ENCODE results near the gene TNNC2. TPM values are rescaled to one million over a fixed set of nuclear protein-coding genes. Genes with fewer than 3 reads are reported as not detected.
A peak's percentile ranks its signal among the peaks of the same experiment; 100 is the strongest.

Gene TNNC2
- total and polyA plus RNA-seq, 2 of the 13 experiments (the other 11 are each of a cell fraction or from before 2014, with no cell fraction given): 1.8 to 4.7 TPM

DNA sequence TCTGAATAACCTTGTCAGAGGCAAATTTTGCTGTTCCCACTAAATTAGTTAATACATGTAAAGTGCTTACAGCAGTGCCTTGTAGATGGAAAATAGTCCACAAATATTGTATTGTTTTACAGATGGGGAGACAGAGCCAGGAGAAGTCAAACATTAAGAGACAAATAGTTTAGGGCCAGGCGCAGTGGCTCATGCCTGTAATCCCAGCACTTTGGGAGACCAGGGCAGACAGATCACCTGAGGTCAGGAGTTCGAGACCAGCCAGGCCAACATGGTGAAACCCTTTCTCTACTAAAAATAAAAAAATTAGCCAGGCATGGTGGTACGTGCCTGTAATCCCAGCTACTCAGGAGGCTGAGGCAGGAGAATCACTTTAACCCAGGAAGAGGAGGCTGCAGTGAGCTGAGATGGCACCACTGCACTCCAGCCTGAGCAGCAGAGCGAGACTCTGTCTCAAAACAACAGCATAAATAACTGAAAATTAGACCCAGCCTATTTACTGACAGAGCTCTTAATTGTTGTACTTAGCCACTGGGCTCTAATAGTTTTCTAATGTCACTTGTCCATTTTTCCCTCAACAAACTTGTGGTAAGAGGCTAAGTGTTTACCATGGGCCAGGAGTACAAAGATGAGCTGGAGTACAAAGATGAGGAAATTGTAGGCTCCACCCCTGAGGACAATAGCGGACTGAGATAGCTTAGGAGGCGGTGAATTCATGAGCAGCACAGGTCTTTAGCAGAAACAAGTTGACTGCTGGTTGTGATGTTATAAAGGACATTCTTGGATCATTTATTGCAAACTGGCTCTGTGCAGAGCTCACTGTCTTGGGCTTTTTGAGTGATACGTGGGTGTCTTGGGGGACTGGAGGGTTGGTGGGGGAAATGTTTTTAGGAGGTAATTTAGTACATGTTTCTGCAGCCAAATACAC is 36.7 kb upstream of the TNNC2 start (continued):
- TF ChIP-seq ASH2L (IDR thresholded peaks at IDR 0.05; ENCODE audit: insufficient read length, low read depth, low read length) (peak; percentile 47), IRF2 (CRISPR knock-in tag; IDR thresholded peaks at IDR 0.05) (peak; percentile 39; the same call in 1 of the 2 replicates), ZNF263 (CRISPR knock-in tag; IDR thresholded peaks at IDR 0.05) (no peak), HOXA3 (CRISPR knock-in tag; IDR thresholded peaks at IDR 0.05) (peak; percentile 56; the same call in 1 of the 2 replicates), ZNF260 (CRISPR knock-in tag; IDR thresholded peaks at IDR 0.05; ENCODE audit: borderline replicate concordance, low read depth) (no peak), KLF12 (CRISPR knock-in tag; IDR thresholded peaks at IDR 0.05; ENCODE audit: borderline replicate concordance) (peak; percentile 15; the same call in 1 of the 2 replicates), ZNF431 (CRISPR knock-in tag; IDR thresholded peaks at IDR 0.05; ENCODE audit: borderline replicate concordance, low read depth) (no peak), ZNF652 (CRISPR knock-in tag; IDR thresholded peaks at IDR 0.05; ENCODE audit: borderline replicate concordance, low read depth) (no peak; the same call in 1 of the 2 replicates), CREM (IDR thresholded peaks at IDR 0.05) (peak; percentile 37; the same call in 1 of the 2 replicates), CREM (CRISPR knock-in tag; IDR thresholded peaks at IDR 0.05) (no peak), SP1 (IDR thresholded peaks at IDR 0.05) (no peak), SP1 (CRISPR knock-in tag; IDR thresholded peaks at IDR 0.05) (peak; percentile 39; the same call in 1 of the 2 replicates), MEF2D (CRISPR knock-in tag; IDR thresholded peaks at IDR 0.05) (peak; percentile 59; the same call in 1 of the 2 replicates), ZNF572 (CRISPR knock-in tag; IDR thresholded peaks at IDR 0.05) (no peak), ERF (CRISPR knock-in tag; IDR thresholded peaks at IDR 0.05) (peak; percentile 70), STAG1 (CRISPR knock-in tag; IDR thresholded peaks at IDR 0.05) (no peak), ELF3 (CRISPR knock-in tag; IDR thresholded peaks at IDR 0.05) (peak; percentile 92)
- TF ChIP-seq, protein P1, sequence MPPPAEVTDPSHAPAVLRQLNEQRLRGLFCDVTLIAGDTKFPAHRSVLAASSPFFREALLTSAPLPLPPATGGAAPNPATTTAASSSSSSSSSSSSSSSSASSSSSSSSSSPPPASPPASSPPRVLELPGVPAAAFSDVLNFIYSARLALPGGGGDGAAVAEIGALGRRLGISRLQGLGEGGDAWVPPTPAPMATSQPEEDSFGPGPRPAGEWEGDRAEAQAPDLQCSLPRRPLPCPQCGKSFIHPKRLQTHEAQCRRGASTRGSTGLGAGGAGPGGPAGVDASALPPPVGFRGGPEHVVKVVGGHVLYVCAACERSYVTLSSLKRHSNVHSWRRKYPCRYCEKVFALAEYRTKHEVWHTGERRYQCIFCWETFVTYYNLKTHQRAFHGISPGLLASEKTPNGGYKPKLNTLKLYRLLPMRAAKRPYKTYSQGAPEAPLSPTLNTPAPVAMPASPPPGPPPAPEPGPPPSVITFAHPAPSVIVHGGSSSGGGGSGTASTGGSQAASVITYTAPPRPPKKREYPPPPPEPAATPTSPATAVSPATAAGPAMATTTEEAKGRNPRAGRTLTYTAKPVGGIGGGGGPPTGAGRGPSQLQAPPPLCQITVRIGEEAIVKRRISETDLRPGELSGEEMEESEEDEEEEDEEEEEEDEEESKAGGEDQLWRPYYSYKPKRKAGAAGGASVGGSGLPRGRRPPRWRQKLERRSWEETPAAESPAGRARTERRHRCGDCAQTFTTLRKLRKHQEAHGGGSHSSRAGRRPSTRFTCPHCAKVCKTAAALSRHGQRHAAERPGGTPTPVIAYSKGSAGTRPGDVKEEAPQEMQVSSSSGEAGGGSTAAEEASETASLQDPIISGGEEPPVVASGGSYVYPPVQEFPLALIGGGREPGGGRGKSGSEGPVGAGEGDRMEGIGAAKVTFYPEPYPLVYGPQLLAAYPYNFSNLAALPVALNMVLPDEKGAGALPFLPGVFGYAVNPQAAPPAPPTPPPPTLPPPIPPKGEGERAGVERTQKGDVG (CRISPR knock-in tag; IDR thresholded peaks at IDR 0.05; ENCODE audit: borderline replicate concordance): no peak
- TF ChIP-seq, protein P2, sequence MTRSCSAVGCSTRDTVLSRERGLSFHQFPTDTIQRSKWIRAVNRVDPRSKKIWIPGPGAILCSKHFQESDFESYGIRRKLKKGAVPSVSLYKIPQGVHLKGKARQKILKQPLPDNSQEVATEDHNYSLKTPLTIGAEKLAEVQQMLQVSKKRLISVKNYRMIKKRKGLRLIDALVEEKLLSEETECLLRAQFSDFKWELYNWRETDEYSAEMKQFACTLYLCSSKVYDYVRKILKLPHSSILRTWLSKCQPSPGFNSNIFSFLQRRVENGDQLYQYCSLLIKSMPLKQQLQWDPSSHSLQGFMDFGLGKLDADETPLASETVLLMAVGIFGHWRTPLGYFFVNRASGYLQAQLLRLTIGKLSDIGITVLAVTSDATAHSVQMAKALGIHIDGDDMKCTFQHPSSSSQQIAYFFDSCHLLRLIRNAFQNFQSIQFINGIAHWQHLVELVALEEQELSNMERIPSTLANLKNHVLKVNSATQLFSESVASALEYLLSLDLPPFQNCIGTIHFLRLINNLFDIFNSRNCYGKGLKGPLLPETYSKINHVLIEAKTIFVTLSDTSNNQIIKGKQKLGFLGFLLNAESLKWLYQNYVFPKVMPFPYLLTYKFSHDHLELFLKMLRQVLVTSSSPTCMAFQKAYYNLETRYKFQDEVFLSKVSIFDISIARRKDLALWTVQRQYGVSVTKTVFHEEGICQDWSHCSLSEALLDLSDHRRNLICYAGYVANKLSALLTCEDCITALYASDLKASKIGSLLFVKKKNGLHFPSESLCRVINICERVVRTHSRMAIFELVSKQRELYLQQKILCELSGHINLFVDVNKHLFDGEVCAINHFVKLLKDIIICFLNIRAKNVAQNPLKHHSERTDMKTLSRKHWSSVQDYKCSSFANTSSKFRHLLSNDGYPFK (CRISPR knock-in tag; IDR thresholded peaks at IDR 0.05; ENCODE audit: borderline replicate concordance): peak; percentile 62; the same call in 1 of the 2 replicates
- TF ChIP-seq, protein P3, sequence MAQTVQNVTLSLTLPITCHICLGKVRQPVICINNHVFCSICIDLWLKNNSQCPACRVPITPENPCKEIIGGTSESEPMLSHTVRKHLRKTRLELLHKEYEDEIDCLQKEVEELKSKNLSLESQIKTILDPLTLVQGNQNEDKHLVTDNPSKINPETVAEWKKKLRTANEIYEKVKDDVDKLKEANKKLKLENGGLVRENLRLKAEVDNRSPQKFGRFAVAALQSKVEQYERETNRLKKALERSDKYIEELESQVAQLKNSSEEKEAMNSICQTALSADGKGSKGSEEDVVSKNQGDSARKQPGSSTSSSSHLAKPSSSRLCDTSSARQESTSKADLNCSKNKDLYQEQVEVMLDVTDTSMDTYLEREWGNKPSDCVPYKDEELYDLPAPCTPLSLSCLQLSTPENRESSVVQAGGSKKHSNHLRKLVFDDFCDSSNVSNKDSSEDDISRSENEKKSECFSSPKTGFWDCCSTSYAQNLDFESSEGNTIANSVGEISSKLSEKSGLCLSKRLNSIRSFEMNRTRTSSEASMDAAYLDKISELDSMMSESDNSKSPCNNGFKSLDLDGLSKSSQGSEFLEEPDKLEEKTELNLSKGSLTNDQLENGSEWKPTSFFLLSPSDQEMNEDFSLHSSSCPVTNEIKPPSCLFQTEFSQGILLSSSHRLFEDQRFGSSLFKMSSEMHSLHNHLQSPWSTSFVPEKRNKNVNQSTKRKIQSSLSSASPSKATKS (CRISPR knock-in tag; IDR thresholded peaks at IDR 0.05): no peak
- TF ChIP-seq, protein P4, sequence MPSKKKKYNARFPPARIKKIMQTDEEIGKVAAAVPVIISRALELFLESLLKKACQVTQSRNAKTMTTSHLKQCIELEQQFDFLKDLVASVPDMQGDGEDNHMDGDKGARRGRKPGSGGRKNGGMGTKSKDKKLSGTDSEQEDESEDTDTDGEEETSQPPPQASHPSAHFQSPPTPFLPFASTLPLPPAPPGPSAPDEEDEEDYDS (CRISPR knock-in tag; IDR thresholded peaks at IDR 0.05): peak; percentile 77
